HEK293T (cell line): ENCODE measurements around the gene HIGD1A.

ENCODE experiments used
- ARNT ChIP-seq: fragments of 450-650 bp; IDR thresholded peaks from 2 replicates; pipeline ENCODE4 v1.6.1; 2017; ENCODE audit warnings: mild to moderate bottlenecking
- BHLHE40 ChIP-seq: fragments of 450-650 bp; IDR thresholded peaks from 2 replicates; pipeline ENCODE4 v1.6.1; 2016; ENCODE audit warnings: mild to moderate bottlenecking, moderate library complexity, borderline replicate concordance
- FOXA1 ChIP-seq: fragments of 450-650 bp; IDR thresholded peaks from 2 replicates; pipeline ENCODE4 v1.6.1; 2016; ENCODE audit warnings: mild to moderate bottlenecking
- FOXK2 ChIP-seq: fragments of 450-650 bp; IDR thresholded peaks from 2 replicates; pipeline ENCODE4 v1.6.1; 2016; ENCODE audit warnings: mild to moderate bottlenecking
- FOXM1 ChIP-seq: fragments of 450-650 bp; IDR thresholded peaks from 2 replicates; pipeline ENCODE4 v1.6.1; 2017; ENCODE audit warnings: mild to moderate bottlenecking, borderline replicate concordance
- HDGF ChIP-seq: fragments of 450-650 bp; IDR thresholded peaks from 2 replicates; pipeline ENCODE4 v1.6.1; 2017; ENCODE audit warnings: antibody characterized with exemption, borderline replicate concordance
- L3MBTL2 ChIP-seq: fragments of 450-650 bp; conservative IDR thresholded peaks from 2 replicates; pipeline ENCODE4 v1.6.1; 2016; ENCODE audit warnings: mild to moderate bottlenecking
- NFRKB ChIP-seq: fragments of 450-650 bp; IDR thresholded peaks from 2 replicates; pipeline ENCODE4 v1.6.1; 2016; ENCODE audit warnings: mild to moderate bottlenecking, moderate library complexity
- PKNOX1 ChIP-seq: fragments of 450-650 bp; IDR thresholded peaks from 2 replicates; pipeline ENCODE4 v1.6.1; 2016
- SP1 ChIP-seq: fragments of 450-650 bp; IDR thresholded peaks from 2 replicates; pipeline ENCODE4 v1.6.1; 2017
- SUZ12 ChIP-seq: fragments of 450-650 bp; IDR thresholded peaks from 2 replicates; pipeline ENCODE4 v1.6.1; 2016; ENCODE audit warnings: mild to moderate bottlenecking
- TARDBP ChIP-seq: fragments of 450-650 bp; IDR thresholded peaks from 2 replicates; pipeline ENCODE4 v1.6.1; 2016

GRCh38 chr3:42830437-42831320, 26.4 kb upstream of the HIGD1A start:
- no peak for TF ChIP-seq PKNOX1
- TF ChIP-seq BHLHE40 = no peak
- no peak for TF ChIP-seq SP1
- TF ChIP-seq NFRKB = no peak
- TF ChIP-seq L3MBTL2 = no peak
- TF ChIP-seq SUZ12 = no peak
- no peak for TF ChIP-seq FOXM1
- no peak for TF ChIP-seq ARNT
- no peak for TF ChIP-seq HDGF
- TF ChIP-seq TARDBP = no peak
- TF ChIP-seq FOXA1 = no peak
- no peak for TF ChIP-seq FOXK2
